AG09319 (cell line): ENCODE results near the gene ULK4.
"Not testable (repeated sequence)": the region's sequence is repeated elsewhere in the genome, so short reads cannot be mapped to it uniquely, and the experiment has no call there.

Source experiments
- DNase-seq: peaks from one replicate; pipeline ENCODE4 v3.0.0-alpha.2; 2010; ENCODE audit warnings: low read depth; ENCODE audit errors: extremely low read depth
- CTCF ChIP-seq: IDR thresholded peaks from 2 replicates; pipeline ENCODE4 v1.5.1; 2011; ENCODE audit warnings: low read depth, mild to moderate bottlenecking, inconsistent platforms, low read length, moderate library complexity

Gene ULK4

GRCh38 chr3:41683666-41684350 lies 278.1 kb downstream of the ULK4 start:
- DNase-seq = no peak
- TF ChIP-seq CTCF = no peak

GRCh38 chr3:41682996-41683395 lies 278.9 kb downstream of the ULK4 start:
- DNase-seq = peak; percentile 8
- no peak for TF ChIP-seq CTCF

GRCh38 chr3:41682382-41682781 lies 279.5 kb downstream of the ULK4 start:
- no peak for TF ChIP-seq CTCF
- DNase-seq = no peak

GRCh38 chr3:41681479-41681878 lies 280.4 kb downstream of the ULK4 start:
- no peak for TF ChIP-seq CTCF
- peak; percentile 62 for DNase-seq

GRCh38 chr3:41679374-41679773 lies 282.5 kb downstream of the ULK4 start:
- no peak for TF ChIP-seq CTCF
- DNase-seq = no peak

GRCh38 chr3:41675102-41675501 lies 286.8 kb downstream of the ULK4 start:
- DNase-seq = not testable (repeated sequence)

- no peak for DNase-seq
These were observed 287.5 kb downstream of the ULK4 start for GRCh38 chr3:41674449-41674848.

More at GRCh38 chr3:41674449-41674848, 287.5 kb downstream of the ULK4 start:
- TF ChIP-seq CTCF = no peak
